ENCODE measurements around the gene KCNK2.

The KCNK2 gene

DNA sequence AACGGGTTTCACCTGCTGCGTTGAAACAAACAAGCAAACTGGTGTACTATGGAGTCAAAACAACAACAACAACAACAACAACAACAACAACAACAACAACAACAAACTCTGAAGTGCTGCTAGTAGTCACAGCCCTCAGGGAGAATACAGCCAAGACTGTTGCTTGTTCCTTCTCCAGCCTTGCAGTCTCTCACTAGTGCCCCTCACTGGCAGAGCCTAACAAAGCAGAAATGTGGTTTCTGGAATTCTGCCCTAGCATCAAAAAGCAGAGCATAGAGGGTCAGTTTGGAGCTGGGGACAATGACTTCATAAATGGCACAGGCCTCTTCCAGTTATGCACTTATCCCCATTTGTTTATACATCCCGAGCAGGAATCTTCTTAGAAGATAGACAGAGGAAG is 187.4 kb downstream of the KCNK2 start:
- DNase-seq (ENCODE audit: low read depth): no peak
- no peak overlapping the region for H3K4me3 ChIP-seq (ENCODE audit: low read length)
- TF ChIP-seq, protein P1, sequence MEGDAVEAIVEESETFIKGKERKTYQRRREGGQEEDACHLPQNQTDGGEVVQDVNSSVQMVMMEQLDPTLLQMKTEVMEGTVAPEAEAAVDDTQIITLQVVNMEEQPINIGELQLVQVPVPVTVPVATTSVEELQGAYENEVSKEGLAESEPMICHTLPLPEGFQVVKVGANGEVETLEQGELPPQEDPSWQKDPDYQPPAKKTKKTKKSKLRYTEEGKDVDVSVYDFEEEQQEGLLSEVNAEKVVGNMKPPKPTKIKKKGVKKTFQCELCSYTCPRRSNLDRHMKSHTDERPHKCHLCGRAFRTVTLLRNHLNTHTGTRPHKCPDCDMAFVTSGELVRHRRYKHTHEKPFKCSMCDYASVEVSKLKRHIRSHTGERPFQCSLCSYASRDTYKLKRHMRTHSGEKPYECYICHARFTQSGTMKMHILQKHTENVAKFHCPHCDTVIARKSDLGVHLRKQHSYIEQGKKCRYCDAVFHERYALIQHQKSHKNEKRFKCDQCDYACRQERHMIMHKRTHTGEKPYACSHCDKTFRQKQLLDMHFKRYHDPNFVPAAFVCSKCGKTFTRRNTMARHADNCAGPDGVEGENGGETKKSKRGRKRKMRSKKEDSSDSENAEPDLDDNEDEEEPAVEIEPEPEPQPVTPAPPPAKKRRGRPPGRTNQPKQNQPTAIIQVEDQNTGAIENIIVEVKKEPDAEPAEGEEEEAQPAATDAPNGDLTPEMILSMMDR (IDR thresholded peaks at IDR 0.05; ENCODE audit: insufficient read depth, low read depth, low read length, missing control alignments): no peak

DNA sequence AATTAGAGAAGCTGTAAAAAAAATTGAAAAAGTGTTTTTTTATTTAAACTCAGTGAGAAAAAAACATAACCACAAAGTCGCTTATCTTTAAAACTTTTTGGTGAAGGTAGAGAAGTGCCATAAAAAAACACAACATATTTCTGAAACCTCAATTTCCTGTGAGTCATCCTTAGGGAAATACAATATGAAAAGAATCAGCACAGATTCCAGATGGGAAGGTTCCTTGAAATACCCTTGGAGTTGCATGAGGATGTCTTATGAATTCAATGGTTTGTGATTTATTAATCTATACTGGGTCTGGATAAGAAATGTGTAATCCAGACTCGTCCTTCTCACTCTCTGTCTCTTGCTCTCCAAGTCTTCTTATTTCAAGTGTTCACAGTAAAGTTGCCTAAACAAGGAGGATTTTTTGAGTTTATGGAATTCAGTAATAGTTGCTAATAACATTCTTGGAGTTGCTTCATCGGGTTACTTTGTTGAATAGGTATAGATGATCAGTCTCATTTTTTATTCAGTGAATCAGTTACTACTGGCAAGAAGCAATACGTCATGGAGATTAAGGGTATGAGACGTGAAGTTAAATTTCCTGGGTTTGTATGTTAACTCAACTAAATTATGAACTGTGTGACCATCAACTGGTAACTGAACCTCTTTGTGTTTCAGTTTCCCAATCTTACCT is 191.4 kb downstream of the KCNK2 start:
- peak; percentile 58 for DNase-seq (ENCODE audit: low read depth)
- TF ChIP-seq, protein P1 (IDR thresholded peaks at IDR 0.05; ENCODE audit: insufficient read depth, low read depth, low read length, missing control alignments): no peak
- H3K4me3 ChIP-seq (ENCODE audit: low read length): no peak overlapping the region

DNA sequence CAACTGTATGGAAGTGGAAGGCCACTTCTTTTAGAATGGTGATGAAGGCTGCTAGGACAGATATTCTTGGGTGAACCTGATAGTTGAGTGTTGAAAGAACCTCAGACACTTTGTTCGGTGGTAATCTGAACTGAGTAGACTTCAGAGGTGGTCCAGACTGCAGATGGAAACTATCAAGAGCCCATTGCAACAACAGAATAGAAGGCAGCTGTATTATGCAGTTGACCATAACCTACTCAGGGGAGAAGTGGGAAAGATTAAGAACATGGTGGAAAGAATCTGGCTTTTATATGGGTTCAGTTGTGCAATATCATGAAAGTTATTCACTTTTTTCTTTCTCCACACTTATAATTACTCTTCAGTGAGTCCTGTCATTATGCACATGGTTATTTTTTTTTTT is 194.0 kb downstream of the KCNK2 start:
- no peak overlapping the region for H3K4me3 ChIP-seq (ENCODE audit: low read length)
- TF ChIP-seq, protein P1 (IDR thresholded peaks at IDR 0.05; ENCODE audit: insufficient read depth, low read depth, low read length, missing control alignments): no peak
- no peak for DNase-seq (ENCODE audit: low read depth)

DNA sequence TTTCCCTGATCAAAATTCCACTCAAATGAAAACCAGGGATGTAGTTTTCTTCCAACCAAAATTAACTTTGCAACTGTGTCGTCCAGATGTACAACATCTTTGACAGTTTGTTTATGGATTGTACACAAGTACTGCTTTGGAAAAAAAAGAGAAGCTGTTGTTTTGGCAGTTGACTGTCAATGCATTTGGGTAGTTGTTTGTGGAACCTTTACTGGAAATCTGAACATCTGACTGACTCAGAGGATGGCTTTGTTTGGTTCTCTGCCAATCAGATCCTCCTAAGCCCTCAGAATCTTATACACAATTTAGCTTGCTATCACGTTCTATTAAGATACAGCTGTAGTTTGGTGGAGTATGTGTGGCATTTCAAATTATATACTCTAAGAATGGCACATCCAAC is 195.0 kb downstream of the KCNK2 start:
- no peak overlapping the region for H3K4me3 ChIP-seq (ENCODE audit: low read length)
- no peak for DNase-seq (ENCODE audit: low read depth)
- TF ChIP-seq, protein P1 (IDR thresholded peaks at IDR 0.05; ENCODE audit: insufficient read depth, low read depth, low read length, missing control alignments): no peak

DNA sequence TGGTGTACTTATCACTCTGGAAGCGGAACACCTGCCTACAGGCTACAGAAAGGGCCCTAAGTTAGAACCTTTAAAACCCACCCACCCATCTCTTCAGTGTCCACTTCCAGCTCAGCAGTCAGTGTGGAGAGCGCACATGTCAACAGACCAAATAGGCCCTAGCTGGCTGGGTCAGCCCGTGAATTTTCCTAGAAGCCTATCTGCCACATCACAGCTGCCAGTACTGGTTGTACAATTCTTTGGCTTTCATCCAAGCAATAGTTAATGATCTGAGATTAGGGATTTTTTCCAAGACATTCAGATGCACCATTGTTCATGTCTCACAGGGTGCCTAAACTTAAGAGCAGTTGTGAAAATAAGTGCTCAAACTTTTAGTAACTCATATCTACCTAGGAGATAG is 197.1 kb downstream of the KCNK2 start:
- no peak for DNase-seq (ENCODE audit: low read depth)
- H3K4me3 ChIP-seq (ENCODE audit: low read length): no peak overlapping the region
- TF ChIP-seq, protein P1 (IDR thresholded peaks at IDR 0.05; ENCODE audit: insufficient read depth, low read depth, low read length, missing control alignments): no peak

DNA sequence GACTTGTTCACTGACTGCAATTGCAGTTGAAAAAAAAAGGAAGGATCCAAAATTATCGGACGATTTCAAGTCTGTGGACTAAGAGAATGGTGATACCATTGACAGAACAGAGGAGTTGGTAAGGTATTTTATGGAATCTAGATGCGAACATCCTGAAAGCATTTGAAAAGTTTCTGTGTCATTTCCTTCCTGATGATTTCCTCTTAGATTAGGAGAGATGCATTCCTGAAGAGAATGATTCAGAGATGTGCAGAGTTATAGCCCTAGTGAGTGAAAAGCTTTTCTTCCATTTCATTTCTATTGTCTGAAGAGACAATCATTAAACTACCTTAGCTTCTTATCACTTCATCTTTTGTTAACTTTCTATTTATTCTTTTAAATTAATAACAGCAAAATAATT is 200.0 kb downstream of the KCNK2 start:
- TF ChIP-seq, protein P1 (IDR thresholded peaks at IDR 0.05; ENCODE audit: insufficient read depth, low read depth, low read length, missing control alignments): no peak
- H3K4me3 ChIP-seq (ENCODE audit: low read length): no peak overlapping the region
- DNase-seq (ENCODE audit: low read depth): no peak
